HepG2 (cell line): ENCODE measurements around the gene CTDNEP1. TPM values are rescaled to one million over a fixed set of nuclear protein-coding genes. Genes with fewer than 3 reads are reported as not detected.

Experiments used
- ELF4 ChIP-seq: sonication (generic); formaldehyde crosslinking; IDR thresholded peaks from 2 replicates; pipeline ENCODE4 v1.5.0; 2020; ENCODE audit warnings: missing genetic modification reagents, mild to moderate bottlenecking, moderate library complexity, borderline replicate concordance
- FOSL2 ChIP-seq: sonication (generic); formaldehyde crosslinking; IDR thresholded peaks from 2 replicates; pipeline ENCODE4 v1.4.0; 2020; ENCODE audit warnings: missing genetic modification reagents
- GATAD1 ChIP-seq: IDR thresholded peaks from 2 replicates; pipeline ENCODE4 v1.6.1; 2016; ENCODE audit warnings: missing genetic modification reagents, missing compliant biosample characterization
- KLF12 ChIP-seq: sonication (generic); formaldehyde crosslinking; IDR thresholded peaks from 2 replicates; pipeline ENCODE4 v1.4.0; 2020; ENCODE audit warnings: missing genetic modification reagents, borderline replicate concordance
- SIX4 ChIP-seq: sonication (generic); formaldehyde crosslinking; IDR thresholded peaks from 2 replicates; pipeline ENCODE4 v1.4.0; 2020; ENCODE audit warnings: missing genetic modification reagents
- SP140L ChIP-seq: sonication (generic); formaldehyde crosslinking; IDR thresholded peaks from 2 replicates; pipeline ENCODE4 v1.4.0; 2020; ENCODE audit warnings: missing genetic modification reagents, borderline replicate concordance
- TFAP4 ChIP-seq: sonication (generic); IDR thresholded peaks from 2 replicates; pipeline ENCODE4 v1.6.1; 2016; ENCODE audit warnings: low read depth, borderline replicate concordance
- ZNF138 ChIP-seq: sonication (generic); formaldehyde crosslinking; IDR thresholded peaks from 2 replicates; pipeline ENCODE4 v1.5.0; 2020; ENCODE audit warnings: mild to moderate bottlenecking, low read depth, missing genetic modification reagents
- ZNF34 ChIP-seq: sonication (generic); formaldehyde crosslinking; IDR thresholded peaks from 2 replicates; pipeline ENCODE4 v1.4.0; 2020; ENCODE audit warnings: mild to moderate bottlenecking, missing genetic modification reagents, borderline replicate concordance
- ZNF343 ChIP-seq: sonication (generic); formaldehyde crosslinking; IDR thresholded peaks from 2 replicates; pipeline ENCODE4 v1.4.0; 2020; ENCODE audit warnings: mild to moderate bottlenecking, missing genetic modification reagents
- ZNF569 ChIP-seq: sonication (generic); formaldehyde crosslinking; IDR thresholded peaks from 2 replicates; pipeline ENCODE4 v1.5.0; 2020; ENCODE audit warnings: mild to moderate bottlenecking, missing genetic modification reagents, moderate library complexity, borderline replicate concordance
- ZNF7 ChIP-seq: IDR thresholded peaks from 2 replicates; pipeline ENCODE4 v1.6.1; 2016; ENCODE audit warnings: missing biosample characterization, missing genetic modification reagents
- ZNF841 ChIP-seq: sonication (generic); formaldehyde crosslinking; IDR thresholded peaks from 2 replicates; pipeline ENCODE4 v1.8.1; 2023; ENCODE audit warnings: missing genetic modification reagents, borderline replicate concordance
- ZNF891 ChIP-seq: sonication (generic); formaldehyde crosslinking; IDR thresholded peaks from 2 replicates; pipeline ENCODE4 v1.5.0; 2020; ENCODE audit warnings: mild to moderate bottlenecking, missing genetic modification reagents
- polyA plus RNA-seq, 8 experiments: library from polyadenylated mRNA; depleted of rRNA in 3 of 8; stranded (reverse) in 7 of 8; unstranded in 1 of 8; fragments of >200 nt; fragmentation: Illumina TruSeq in 4 of 8; extraction: Trizol in 4 of 8; gene quantifications; 2 replicates each; pipeline versions ENCODE4 v1.2.1 to v1.2.3, GENCODE V29; 2011 to 2016; ENCODE audit warnings: low read depth in 4 of 8, missing spikeins in 1 of 8, mixed read lengths in 1 of 8; ENCODE audit not compliant: insufficient read depth in 1 of 8
- total RNA-seq, 5 experiments: library from RNA; depleted of rRNA; stranded (reverse); fragments of >200 nt; fragmentation: Illumina TruSeq; extraction: Trizol; gene quantifications; 2 replicates each; pipeline ENCODE4 v1.2.3, GENCODE V29; 2016; ENCODE audit warnings: low read depth in 1 of 5
- TF ChIP-seq, protein P1 (sequence below): fragments of 450-650 bp; IDR thresholded peaks from 2 replicates; pipeline ENCODE4 v1.6.1; 2016

The CTDNEP1 gene
- total and polyA plus RNA-seq, 2 of the 13 experiments (the other 11 are each of a cell fraction or from before 2014, with no cell fraction given) = 19.8 to 118 TPM

- TF ChIP-seq KLF12 (CRISPR knock-in tag) (peak; percentile 63; the same call in 1 of the 2 replicates), TFAP4 (no peak), ZNF34 (CRISPR knock-in tag) (peak; percentile 35; the same call in 1 of the 2 replicates), ZNF841 (CRISPR knock-in tag) (no peak), SP140L (CRISPR knock-in tag) (no peak), ZNF891 (no peak), FOSL2 (CRISPR knock-in tag) (peak; percentile 54), GATAD1 (CRISPR knock-in tag) (no peak), SIX4 (CRISPR knock-in tag) (no peak), ZNF569 (CRISPR knock-in tag) (no peak), ELF4 (CRISPR knock-in tag) (no peak), ZNF343 (CRISPR knock-in tag) (no peak), ZNF7 (CRISPR knock-in tag) (no peak), ZNF138 (no peak)
- TF ChIP-seq, protein P1, sequence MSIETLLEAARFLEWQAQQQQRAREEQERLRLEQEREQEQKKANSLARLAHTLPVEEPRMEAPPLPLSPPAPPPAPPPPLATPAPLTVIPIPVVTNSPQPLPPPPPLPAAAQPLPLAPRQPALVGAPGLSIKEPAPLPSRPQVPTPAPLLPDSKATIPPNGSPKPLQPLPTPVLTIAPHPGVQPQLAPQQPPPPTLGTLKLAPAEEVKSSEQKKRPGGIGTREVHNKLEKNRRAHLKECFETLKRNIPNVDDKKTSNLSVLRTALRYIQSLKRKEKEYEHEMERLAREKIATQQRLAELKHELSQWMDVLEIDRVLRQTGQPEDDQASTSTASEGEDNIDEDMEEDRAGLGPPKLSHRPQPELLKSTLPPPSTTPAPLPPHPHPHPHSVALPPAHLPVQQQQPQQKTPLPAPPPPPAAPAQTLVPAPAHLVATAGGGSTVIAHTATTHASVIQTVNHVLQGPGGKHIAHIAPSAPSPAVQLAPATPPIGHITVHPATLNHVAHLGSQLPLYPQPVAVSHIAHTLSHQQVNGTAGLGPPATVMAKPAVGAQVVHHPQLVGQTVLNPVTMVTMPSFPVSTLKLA = no peak
These were observed 7.4 kb upstream of the CTDNEP1 start (continued) for GRCh38 chr17:7258731-7259554.
